ENCODE results near the gene WDR36. TPM values are rescaled to one million over a fixed set of nuclear protein-coding genes. Genes with fewer than 3 reads are reported as not detected.

Gene WDR36
- total and polyA plus RNA-seq, 10 of the 15 experiments (the other 5 are each of a cell fraction or from before 2014, with no cell fraction given) = 13.3 to 61.8 (median 47.0) TPM

DNA sequence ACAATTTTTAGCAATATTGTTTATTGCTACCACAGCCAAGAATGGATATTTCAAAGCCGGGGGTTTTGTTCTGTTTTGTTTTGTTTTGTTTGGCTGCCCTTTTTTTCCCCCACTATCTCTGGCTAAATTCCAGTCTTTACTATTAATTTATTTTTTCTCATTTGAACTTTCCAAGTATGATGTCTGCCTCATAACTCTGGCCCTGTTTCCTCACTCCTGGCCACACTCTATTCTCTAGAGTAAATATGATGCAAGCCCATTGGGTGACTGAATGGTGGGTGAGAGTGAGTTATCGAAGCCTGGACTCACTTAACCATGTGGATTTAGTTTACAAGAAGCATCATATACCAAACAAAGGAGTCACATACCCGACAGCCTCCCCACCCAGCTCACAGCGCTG lies 41.9 kb downstream of the WDR36 start:
- Histone ChIP-seq H3K9me3 (replicated peaks; ENCODE audit: control insufficient read depth, insufficient read depth, low read length) (no peaks in the 10 kb centered on the region), H2AFZ (ENCODE audit: control insufficient read depth, low read depth, low read length) (no peak overlapping the region), H3K79me2 (ENCODE audit: control insufficient read depth, insufficient read depth, low read length) (no peaks in the 10 kb centered on the region), H3K27me3 (replicated peaks in 1 of 2; ENCODE audit: control insufficient read depth in 2 of 2, insufficient read depth in 2 of 2, low read length in 1 of 2) (no peaks in the 10 kb centered on the region), H3K9ac (ENCODE audit: control insufficient read depth, insufficient read depth, low read length) (no peak overlapping the region), H3K27ac (ENCODE audit: control insufficient read depth, insufficient read depth) (no peak overlapping the region), H3K36me3 (ENCODE audit: control insufficient read depth in 2 of 2, insufficient read depth in 2 of 2, low read length in 1 of 2) (no peaks in the 10 kb centered on the region; a peak in 1 of 4 replicates), H4K20me1 (ENCODE audit: control insufficient read depth, insufficient read depth) (no peaks in the 10 kb centered on the region), H3K4me3 (no peak overlapping the region), H3K4me1 (ENCODE audit: control insufficient read depth, insufficient read depth, low read length) (peaks cover 4% of the 10 kb centered on the region; the same call in 1 of the 2 replicates), H3K4me2 (ENCODE audit: control insufficient read depth, insufficient read depth) (no peak overlapping the region)
- RAD21 ChIA-PET (ENCODE audit: unreplicated experiment) = no interaction called here
- ATAC-seq (no peak), FAIRE-seq (no peak), DNase-seq (ENCODE audit: low read depth, low spot score) (no peak)
- in situ Hi-C loops (cut with MboI) = no loop called here
- no peak for TF ChIP-seq JUNB (IDR thresholded peaks at IDR 0.05)
- TF ChIP-seq GATAD2B (conservative IDR thresholded peaks at IDR 0.05; ENCODE audit: low read depth) = no peak
- TF ChIP-seq MYC (IDR thresholded peaks at IDR 0.05; ENCODE audit: insufficient read depth, insufficient read length, insufficient replicate concordance, low read length, severe bottlenecking) = no peak
- TF ChIP-seq ZZZ3 (IDR thresholded peaks at IDR 0.05; ENCODE audit: control insufficient read depth, insufficient read length, low read depth) = no peak
- TF ChIP-seq HCFC1 (IDR thresholded peaks at IDR 0.05; ENCODE audit: low read length) = no peak
- no peak for TF ChIP-seq SMC3 (IDR thresholded peaks at IDR 0.05; ENCODE audit: borderline replicate concordance, low read length)
- no peak for TF ChIP-seq BCL11A (IDR thresholded peaks at IDR 0.05; ENCODE audit: low read depth, low read length)
- no peak for TF ChIP-seq SUZ12 (IDR thresholded peaks at IDR 0.05; ENCODE audit: unreplicated experiment)
- TF ChIP-seq ZBED1 (IDR thresholded peaks at IDR 0.05; ENCODE audit: borderline replicate concordance) = no peak
- no peak for TF ChIP-seq CREM (IDR thresholded peaks at IDR 0.05; ENCODE audit: low read depth)
- no peak for TF ChIP-seq BMI1 (IDR thresholded peaks at IDR 0.05; ENCODE audit: borderline replicate concordance)
- CTCF ChIA-PET = interaction anchor here (0.6 kb wide), 1 partner anchor 63 kb away, joined by 3 read pairs; no protein-coding TSS in a partner anchor
- intact Hi-C loops (cut with micrococcal nuclease; ENCODE audit: unreplicated experiment) = no loop called here
- SMC1A ChIA-PET (ENCODE audit: uncharacterized antibody, unreplicated experiment) = interaction anchor here (1.2 kb wide), 1 partner anchor 26 kb away, joined by 3 read pairs; no protein-coding TSS in a partner anchor
- POLR2A ChIA-PET = no interaction called here
- no TSS peak for BruUV-seq (replicated peaks)
- WGBS (ENCODE audit: insufficient coverage, insufficient replicate concordance, low lambda C conversion rate, missing lambda C conversion rate) = 91% methylated on average over 4 of the region's 4 CpGs

All from GM12878 (cell line).